ENCODE data around the gene CLCN7.

DNA sequence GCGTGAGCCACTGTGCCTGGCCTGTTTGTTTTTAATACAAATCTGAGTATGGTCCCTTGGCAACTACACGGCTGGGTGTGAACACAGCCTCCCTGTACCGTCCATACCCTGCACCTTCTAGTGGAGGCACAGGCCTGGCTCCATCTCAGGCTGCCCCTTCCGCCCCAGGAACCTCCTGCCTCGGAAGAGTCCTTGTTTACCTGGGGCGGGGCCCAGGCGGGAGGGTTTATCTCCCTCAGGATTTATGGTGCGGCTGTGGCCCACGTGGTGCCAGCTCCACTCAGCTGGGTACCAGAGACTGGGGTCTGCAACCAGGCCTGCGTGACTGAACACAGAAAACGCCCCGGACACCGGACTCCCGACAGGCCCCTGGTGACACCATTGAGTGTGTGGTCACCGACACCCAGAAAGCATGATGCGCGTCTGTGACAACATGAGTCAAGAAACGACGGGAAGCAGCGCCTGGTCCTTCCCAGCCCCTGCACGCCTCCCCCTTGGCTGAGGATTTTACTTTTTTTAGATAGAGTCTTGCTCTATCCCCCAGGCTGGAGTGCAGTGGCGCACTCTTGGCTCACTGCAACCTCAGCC lies 79.3 kb downstream of the CLCN7 start:
- TF ChIP-seq, protein P1, sequence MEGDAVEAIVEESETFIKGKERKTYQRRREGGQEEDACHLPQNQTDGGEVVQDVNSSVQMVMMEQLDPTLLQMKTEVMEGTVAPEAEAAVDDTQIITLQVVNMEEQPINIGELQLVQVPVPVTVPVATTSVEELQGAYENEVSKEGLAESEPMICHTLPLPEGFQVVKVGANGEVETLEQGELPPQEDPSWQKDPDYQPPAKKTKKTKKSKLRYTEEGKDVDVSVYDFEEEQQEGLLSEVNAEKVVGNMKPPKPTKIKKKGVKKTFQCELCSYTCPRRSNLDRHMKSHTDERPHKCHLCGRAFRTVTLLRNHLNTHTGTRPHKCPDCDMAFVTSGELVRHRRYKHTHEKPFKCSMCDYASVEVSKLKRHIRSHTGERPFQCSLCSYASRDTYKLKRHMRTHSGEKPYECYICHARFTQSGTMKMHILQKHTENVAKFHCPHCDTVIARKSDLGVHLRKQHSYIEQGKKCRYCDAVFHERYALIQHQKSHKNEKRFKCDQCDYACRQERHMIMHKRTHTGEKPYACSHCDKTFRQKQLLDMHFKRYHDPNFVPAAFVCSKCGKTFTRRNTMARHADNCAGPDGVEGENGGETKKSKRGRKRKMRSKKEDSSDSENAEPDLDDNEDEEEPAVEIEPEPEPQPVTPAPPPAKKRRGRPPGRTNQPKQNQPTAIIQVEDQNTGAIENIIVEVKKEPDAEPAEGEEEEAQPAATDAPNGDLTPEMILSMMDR (conservative IDR thresholded peaks at IDR 0.05; ENCODE audit: low read depth, low read length) = no peak
- TF ChIP-seq EZH2 (IDR thresholded peaks at IDR 0.05; ENCODE audit: low read length, unreplicated experiment) = no peak

All from PC-3 (cell line).